ENCODE results near the gene OLAH.

Gene OLAH

GRCh38 chr10:15072358-15072757 is 28.6 kb downstream of the OLAH start:
- no peak for DNase-seq

DNA sequence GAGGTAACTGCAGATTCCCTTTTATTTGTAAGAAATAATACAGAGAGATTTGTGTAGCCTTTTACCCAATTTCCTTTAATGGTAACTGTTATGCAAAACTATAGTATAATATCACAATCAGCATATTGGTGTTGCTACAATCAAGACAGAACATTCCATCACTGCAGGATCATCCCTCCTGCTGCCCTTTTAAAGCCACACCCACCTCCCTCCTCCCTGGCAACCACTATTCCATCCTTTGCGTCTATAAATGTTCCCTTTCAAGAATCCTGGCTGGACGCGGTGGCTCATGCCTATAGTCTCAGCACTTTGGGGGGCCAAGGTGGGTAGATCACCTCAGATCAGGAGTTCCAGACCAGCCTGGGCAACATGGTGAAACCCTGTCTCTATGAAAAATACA is 31.7 kb downstream of the OLAH start:
- no peak for DNase-seq

DNA sequence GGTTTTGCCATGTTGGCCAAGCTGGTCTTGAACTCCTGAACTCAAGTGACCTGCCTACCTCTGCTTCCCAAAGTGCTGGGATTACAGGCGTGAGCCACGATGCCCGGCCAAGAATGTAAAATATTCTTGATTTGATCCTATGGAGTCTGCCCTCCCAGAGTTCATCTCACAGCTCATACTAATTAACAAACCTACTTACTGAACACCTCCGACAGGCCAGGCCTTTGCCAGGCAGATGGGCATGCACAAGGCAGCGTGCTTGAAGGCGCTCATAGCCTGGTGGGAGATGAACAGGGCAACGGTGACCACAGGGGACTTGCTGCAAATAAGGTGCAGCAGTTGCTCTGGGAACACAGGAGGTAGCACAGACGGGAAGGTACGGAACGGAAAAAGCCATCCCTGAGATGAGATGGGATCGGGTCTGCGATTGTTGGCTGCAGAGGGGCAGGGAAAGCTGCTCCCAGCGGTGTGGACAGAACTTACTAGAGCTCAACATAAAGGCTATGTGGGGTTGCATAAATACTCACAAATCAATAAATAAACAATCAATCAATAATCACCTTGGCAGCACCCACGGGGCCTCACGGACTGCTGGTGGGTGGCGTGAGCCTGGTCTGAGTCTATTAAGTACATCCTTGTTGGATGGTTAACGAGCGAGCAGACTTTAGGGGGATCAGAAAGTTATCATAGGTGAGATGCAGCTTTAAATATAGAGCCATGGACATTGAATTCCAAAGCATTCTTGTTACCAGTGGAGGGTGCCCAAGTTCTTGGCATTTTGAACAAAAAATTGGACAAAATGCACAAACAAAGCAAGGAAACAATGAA is 40.1 kb downstream of the OLAH start:
- no peak for DNase-seq

GRCh38 chr10:15084502-15084922 is 40.8 kb downstream of the OLAH start:
- peak; percentile 74 for DNase-seq

GRCh38 chr10:15088428-15089261 is 44.9 kb downstream of the OLAH start, which contains the start of gene ACBD7:
ACBD7 (minus strand) TSS chr10:15088776; CDS start chr10:15088728, 48 bp downstream.
- DNase-seq: peak; percentile 79

DNA sequence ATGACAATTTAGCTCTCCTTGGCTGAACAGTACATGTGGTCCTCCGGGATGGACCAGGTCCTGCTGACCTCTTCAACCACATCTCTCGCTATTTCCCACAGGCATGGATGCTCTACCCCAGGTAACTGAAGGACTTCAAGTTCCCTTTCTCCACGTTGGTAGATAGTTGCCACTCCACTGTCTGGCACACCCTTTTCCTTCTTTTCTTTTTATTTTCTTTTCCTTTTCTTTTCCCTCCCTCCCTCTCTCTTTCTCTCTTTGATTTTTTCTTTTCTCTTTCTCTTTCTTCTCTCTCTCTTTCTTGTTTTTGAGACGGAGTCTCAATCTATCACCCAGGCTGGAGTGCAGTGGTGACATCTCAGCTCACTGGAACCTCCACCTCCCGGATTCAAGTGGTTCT is 47.7 kb downstream of the OLAH start:
- DNase-seq: no peak

DNA sequence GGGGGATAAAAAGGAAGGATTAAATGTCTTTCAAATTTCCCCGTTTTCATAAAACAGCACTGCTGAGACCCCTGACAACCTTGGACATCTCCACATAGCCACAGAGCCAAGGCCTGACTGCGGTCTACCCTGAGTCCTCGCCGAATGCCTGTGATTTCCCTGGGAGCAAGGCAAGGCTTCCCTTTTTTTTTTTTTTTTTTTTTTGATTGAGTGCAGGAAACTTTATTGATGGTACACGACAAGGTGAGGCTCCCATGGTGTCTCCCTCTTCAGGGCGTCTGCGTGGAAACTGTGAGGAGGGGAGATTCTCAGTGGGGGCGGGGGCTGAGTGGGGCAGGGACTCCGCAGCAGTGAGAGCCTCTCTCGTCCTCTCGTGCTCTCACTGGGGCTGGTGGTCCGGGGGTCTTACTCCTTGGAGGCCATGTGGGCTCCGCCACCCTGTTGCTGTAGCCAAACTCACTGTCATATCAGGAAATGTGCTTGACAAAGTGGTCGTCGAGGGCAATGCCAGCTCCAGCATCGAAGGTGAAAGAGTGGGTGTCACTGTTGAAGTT is 49.2 kb downstream of the OLAH start:
- no peak for DNase-seq

DNA sequence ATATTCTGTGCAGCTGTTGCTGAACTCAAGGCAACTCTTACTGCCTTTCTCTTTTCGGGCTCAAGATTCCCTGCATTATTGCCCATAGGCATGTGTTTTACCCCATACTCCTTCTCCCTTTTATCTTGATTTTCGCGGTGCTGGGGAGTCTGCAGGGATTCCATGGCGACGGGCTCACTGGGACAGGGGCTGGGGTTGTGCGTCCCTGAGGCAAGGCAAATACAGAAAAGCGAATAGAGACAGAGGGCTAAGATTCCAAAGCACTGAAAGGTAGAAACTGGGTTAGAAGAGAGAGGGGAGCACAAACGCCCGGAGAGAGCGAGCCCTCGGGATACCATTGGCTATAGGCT is 52.9 kb downstream of the OLAH start:
- DNase-seq: no peak

GRCh38 chr10:15097011-15097812 is 53.5 kb downstream of the OLAH start, which contains the start of gene RPP38:
RPP38 (plus strand) TSS chr10:15097355; CDS start chr10:15103315, 5,960 bp downstream.
- peak; percentile 93 for DNase-seq

DNA sequence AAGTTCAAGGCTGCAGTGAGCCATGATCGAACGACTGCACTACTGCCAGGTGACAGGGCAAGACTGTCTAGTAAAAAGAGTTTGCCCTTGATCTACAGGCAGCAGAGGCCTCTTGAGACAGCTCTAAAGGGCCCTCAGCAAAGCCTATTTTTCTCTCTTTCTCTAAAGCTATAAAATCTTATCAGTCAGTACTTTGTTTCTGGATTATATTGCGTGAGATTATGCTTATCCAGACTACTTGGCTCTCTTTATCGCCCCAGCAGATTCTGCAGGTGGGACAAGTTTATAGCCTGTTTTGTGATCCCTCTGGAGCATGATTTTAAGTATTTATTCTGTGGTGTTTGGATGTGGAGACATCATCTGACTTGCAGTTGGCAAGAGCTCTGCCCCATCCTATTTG is 56.1 kb downstream of the OLAH start:
- DNase-seq: no peak

DNA sequence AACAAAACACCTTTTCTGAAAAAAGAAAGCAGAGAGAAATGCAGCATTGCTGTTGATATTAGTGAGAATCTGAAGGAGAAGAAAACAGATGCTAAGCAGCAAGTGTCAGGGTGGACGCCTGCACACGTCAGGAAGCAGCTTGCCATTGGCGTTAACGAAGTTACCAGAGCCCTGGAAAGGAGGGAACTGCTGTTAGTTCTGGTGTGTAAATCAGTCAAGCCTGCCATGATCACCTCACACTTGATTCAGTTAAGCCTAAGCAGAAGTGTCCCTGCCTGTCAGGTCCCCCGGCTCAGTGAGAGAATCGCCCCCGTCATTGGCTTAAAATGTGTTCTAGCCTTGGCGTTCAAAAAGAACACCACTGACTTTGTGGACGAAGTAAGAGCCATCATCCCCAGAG is 59.8 kb downstream of the OLAH start:
- no peak for DNase-seq

- peak; percentile 80 for DNase-seq
Observed at GRCh38 chr10:15106352-15107013, 62.7 kb downstream of the OLAH start.

DNA sequence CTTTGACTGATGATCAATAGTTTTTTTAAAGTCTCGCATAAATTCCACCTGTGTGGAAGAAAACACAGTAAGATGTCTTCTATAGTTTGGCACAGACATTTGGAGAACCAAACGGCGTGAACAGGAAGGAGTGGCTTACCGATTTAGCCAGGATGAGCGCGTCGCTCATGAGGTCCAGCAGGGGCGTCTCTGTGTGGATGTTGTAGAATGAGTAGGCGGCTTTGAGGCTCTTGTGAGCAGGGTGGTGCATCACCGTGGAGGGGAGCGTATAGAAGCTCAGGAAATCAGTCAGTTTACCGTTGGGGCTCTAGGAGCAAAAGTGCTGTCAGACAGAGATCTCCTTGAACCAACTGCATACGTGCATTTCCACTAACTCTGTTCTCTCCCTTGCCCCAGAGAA is 68.9 kb downstream of the OLAH start:
- no peak for DNase-seq

GRCh38 chr10:15113766-15114165 is 70.0 kb downstream of the OLAH start:
- DNase-seq: no peak

- DNase-seq: no peak
Observed at GRCh38 chr10:15116225-15116624, 72.5 kb downstream of the OLAH start.

GRCh38 chr10:15118615-15119014 is 74.9 kb downstream of the OLAH start:
- DNase-seq: no peak

GRCh38 chr10:15120523-15120922 is 76.8 kb downstream of the OLAH start:
- no peak for DNase-seq

DNA sequence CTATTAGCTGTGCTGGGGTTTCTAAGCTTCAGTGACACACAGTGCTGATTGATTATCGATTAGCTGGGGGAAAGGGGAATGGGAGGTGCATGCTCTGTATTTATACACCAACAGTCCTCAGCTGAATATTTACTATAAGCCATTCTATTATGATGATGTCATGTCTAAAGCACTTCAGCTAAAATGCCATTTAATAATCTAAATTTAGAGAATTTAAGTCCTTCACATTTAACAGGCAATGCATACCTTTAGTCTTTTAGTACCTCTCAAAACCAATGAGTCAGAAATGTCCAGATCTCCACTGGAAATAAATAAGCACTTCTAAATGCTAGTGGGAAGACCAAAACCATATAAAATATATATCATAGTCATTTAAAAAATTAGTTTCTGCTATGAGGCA is 78.0 kb downstream of the OLAH start:
- DNase-seq: no peak

GRCh38 chr10:15122477-15123030 is 78.8 kb downstream of the OLAH start:
- no peak for DNase-seq

Measured in CD4-positive, alpha-beta T cell treated with Interleukin-17A for 1 hour (primary cell).